Non-pigmented ciliary epithelial cell (primary cell): Measurements from ENCODE around the gene ACSM5.
"Not testable (repeated sequence)": the region's sequence is repeated elsewhere in the genome, so short reads cannot be mapped to it uniquely, and the experiment has no call there.

Experiments
- DNase-seq: peaks from one replicate; pipeline ENCODE4 v3.0.0-alpha.2; 2010; ENCODE audit warnings: low read depth

The ACSM5 gene

GRCh38 chr16:20453633-20454032 lies 44.3 kb downstream of the ACSM5 start:
- not testable (repeated sequence) for DNase-seq

GRCh38 chr16:20459227-20459626 lies 49.9 kb downstream of the ACSM5 start:
- DNase-seq, result not testable (repeated sequence)

- DNase-seq, result not testable (repeated sequence)
These were observed 51.0 kb downstream of the ACSM5 start for GRCh38 chr16:20460313-20460712.

GRCh38 chr16:20468954-20469353 lies 59.6 kb downstream of the ACSM5 start:
- not testable (repeated sequence) for DNase-seq

- not testable (repeated sequence) for DNase-seq
These were observed 60.6 kb downstream of the ACSM5 start for GRCh38 chr16:20469930-20470329.

GRCh38 chr16:20470732-20471131 lies 61.4 kb downstream of the ACSM5 start:
- not testable (repeated sequence) for DNase-seq

GRCh38 chr16:20477188-20477744 lies 67.9 kb downstream of the ACSM5 start:
- DNase-seq, result not testable (repeated sequence)

GRCh38 chr16:20483989-20484388 lies 74.7 kb downstream of the ACSM5 start:
- not testable (repeated sequence) for DNase-seq

GRCh38 chr16:20484726-20485125 lies 75.4 kb downstream of the ACSM5 start:
- no peak for DNase-seq

- DNase-seq, result no peak
These were observed 76.1 kb downstream of the ACSM5 start for GRCh38 chr16:20485408-20485807.
